ENCODE results near the gene KRT3. TPM values are rescaled to one million over a fixed set of nuclear protein-coding genes. Genes with fewer than 3 reads are reported as not detected.

The KRT3 gene
- total RNA-seq, 1 experiment from 2014 or later: not detected

GRCh38 chr12:52810554-52810953 lies 14.6 kb upstream of the KRT3 start:
- H3K27ac Mint-ChIP-seq: no peak overlapping the region
- no peaks in the 10 kb centered on the region for H3K36me3 Mint-ChIP-seq
- ChIA-PET POLR2A (no interaction called here), CTCF (interaction anchor here (1.0 to 1.1 kb wide), 2 partner anchors 55 to 60 kb away, joined by 3 to 4 read pairs; no protein-coding TSS in a partner anchor)
- peaks cover 2% of the 10 kb centered on the region; the same call in 1 of the 2 replicates for H3K27me3 Mint-ChIP-seq (ENCODE audit: low read depth)
- no peak for TF ChIP-seq CBFB (CRISPR knock-in tag; IDR thresholded peaks at IDR 0.05; ENCODE audit: low read depth)
- no peaks in the 10 kb centered on the region for H3K9me3 Mint-ChIP-seq
- DNase-seq (ENCODE audit: low spot score) (no peak), ATAC-seq (no peak)
- peaks cover 5% of the 10 kb centered on the region for H3K4me1 Mint-ChIP-seq
- no peak overlapping the region for H3K4me3 Mint-ChIP-seq

- no peaks in the 10 kb centered on the region for H3K36me3 Mint-ChIP-seq
- H3K4me3 Mint-ChIP-seq: no peak overlapping the region
- no peak for DNase-seq (ENCODE audit: low spot score)
- peaks cover 19% of the 10 kb centered on the region for H3K4me1 Mint-ChIP-seq
- ChIA-PET POLR2A (no interaction called here), CTCF (no interaction called here)
- no peaks in the 10 kb centered on the region for H3K9me3 Mint-ChIP-seq
- no peak for ATAC-seq
- H3K27me3 Mint-ChIP-seq (ENCODE audit: low read depth): peaks cover 2% of the 10 kb centered on the region; the same call in 1 of the 2 replicates
- H3K27ac Mint-ChIP-seq: no peak overlapping the region
- TF ChIP-seq TEAD4 (CRISPR knock-in tag; IDR thresholded peaks at IDR 0.05) (no peak), PRDM15 (CRISPR knock-in tag; IDR thresholded peaks at IDR 0.05) (no peak), OVOL2 (CRISPR knock-in tag; IDR thresholded peaks at IDR 0.05; ENCODE audit: borderline replicate concordance) (no peak), JUN (CRISPR knock-in tag; IDR thresholded peaks at IDR 0.05) (no peak), ZNF396 (CRISPR knock-in tag; IDR thresholded peaks at IDR 0.05; ENCODE audit: borderline replicate concordance) (no peak), TEAD1 (CRISPR knock-in tag; IDR thresholded peaks at IDR 0.05) (no peak), RELA (CRISPR knock-in tag; IDR thresholded peaks at IDR 0.05; ENCODE audit: borderline replicate concordance) (no peak), CREB1 (CRISPR knock-in tag; IDR thresholded peaks at IDR 0.05) (no peak), MYBL2 (CRISPR knock-in tag; IDR thresholded peaks at IDR 0.05) (no peak), AFF4 (CRISPR knock-in tag; IDR thresholded peaks at IDR 0.05; ENCODE audit: borderline replicate concordance) (no peak), TP53 (CRISPR knock-in tag; IDR thresholded peaks at IDR 0.05) (no peak), SP1 (CRISPR knock-in tag; conservative IDR thresholded peaks at IDR 0.05) (no peak), ETV6 (CRISPR knock-in tag; IDR thresholded peaks at IDR 0.05) (no peak)
- TF ChIP-seq, protein P1, sequence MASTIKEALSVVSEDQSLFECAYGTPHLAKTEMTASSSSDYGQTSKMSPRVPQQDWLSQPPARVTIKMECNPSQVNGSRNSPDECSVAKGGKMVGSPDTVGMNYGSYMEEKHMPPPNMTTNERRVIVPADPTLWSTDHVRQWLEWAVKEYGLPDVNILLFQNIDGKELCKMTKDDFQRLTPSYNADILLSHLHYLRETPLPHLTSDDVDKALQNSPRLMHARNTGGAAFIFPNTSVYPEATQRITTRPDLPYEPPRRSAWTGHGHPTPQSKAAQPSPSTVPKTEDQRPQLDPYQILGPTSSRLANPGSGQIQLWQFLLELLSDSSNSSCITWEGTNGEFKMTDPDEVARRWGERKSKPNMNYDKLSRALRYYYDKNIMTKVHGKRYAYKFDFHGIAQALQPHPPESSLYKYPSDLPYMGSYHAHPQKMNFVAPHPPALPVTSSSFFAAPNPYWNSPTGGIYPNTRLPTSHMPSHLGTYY (CRISPR knock-in tag; IDR thresholded peaks at IDR 0.05): no peak
- TF ChIP-seq, protein P2, sequence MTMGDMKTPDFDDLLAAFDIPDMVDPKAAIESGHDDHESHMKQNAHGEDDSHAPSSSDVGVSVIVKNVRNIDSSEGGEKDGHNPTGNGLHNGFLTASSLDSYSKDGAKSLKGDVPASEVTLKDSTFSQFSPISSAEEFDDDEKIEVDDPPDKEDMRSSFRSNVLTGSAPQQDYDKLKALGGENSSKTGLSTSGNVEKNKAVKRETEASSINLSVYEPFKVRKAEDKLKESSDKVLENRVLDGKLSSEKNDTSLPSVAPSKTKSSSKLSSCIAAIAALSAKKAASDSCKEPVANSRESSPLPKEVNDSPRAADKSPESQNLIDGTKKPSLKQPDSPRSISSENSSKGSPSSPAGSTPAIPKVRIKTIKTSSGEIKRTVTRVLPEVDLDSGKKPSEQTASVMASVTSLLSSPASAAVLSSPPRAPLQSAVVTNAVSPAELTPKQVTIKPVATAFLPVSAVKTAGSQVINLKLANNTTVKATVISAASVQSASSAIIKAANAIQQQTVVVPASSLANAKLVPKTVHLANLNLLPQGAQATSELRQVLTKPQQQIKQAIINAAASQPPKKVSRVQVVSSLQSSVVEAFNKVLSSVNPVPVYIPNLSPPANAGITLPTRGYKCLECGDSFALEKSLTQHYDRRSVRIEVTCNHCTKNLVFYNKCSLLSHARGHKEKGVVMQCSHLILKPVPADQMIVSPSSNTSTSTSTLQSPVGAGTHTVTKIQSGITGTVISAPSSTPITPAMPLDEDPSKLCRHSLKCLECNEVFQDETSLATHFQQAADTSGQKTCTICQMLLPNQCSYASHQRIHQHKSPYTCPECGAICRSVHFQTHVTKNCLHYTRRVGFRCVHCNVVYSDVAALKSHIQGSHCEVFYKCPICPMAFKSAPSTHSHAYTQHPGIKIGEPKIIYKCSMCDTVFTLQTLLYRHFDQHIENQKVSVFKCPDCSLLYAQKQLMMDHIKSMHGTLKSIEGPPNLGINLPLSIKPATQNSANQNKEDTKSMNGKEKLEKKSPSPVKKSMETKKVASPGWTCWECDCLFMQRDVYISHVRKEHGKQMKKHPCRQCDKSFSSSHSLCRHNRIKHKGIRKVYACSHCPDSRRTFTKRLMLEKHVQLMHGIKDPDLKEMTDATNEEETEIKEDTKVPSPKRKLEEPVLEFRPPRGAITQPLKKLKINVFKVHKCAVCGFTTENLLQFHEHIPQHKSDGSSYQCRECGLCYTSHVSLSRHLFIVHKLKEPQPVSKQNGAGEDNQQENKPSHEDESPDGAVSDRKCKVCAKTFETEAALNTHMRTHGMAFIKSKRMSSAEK (CRISPR knock-in tag; IDR thresholded peaks at IDR 0.05; ENCODE audit: borderline replicate concordance): no peak
- TF ChIP-seq, protein P3, sequence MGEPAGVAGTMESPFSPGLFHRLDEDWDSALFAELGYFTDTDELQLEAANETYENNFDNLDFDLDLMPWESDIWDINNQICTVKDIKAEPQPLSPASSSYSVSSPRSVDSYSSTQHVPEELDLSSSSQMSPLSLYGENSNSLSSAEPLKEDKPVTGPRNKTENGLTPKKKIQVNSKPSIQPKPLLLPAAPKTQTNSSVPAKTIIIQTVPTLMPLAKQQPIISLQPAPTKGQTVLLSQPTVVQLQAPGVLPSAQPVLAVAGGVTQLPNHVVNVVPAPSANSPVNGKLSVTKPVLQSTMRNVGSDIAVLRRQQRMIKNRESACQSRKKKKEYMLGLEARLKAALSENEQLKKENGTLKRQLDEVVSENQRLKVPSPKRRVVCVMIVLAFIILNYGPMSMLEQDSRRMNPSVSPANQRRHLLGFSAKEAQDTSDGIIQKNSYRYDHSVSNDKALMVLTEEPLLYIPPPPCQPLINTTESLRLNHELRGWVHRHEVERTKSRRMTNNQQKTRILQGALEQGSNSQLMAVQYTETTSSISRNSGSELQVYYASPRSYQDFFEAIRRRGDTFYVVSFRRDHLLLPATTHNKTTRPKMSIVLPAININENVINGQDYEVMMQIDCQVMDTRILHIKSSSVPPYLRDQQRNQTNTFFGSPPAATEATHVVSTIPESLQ (CRISPR knock-in tag; IDR thresholded peaks at IDR 0.05): no peak
- TF ChIP-seq, protein P4, sequence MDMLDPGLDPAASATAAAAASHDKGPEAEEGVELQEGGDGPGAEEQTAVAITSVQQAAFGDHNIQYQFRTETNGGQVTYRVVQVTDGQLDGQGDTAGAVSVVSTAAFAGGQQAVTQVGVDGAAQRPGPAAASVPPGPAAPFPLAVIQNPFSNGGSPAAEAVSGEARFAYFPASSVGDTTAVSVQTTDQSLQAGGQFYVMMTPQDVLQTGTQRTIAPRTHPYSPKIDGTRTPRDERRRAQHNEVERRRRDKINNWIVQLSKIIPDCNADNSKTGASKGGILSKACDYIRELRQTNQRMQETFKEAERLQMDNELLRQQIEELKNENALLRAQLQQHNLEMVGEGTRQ (CRISPR knock-in tag; IDR thresholded peaks at IDR 0.05): no peak
Measured at GRCh38 chr12:52809166-52809565, 13.2 kb upstream of the KRT3 start.

Data from WTC11 (cell line).